NCI-H2196 (cell line): ENCODE measurements around the gene BRF1.
A peak's percentile ranks its signal among the peaks of the same experiment; 100 is the strongest.

Experiments used
- DNase-seq: peaks from one replicate; lab custom pipeline; 2025; ENCODE audit not compliant: unreplicated experiment; lab: John Stamatoyannopoulos, UW

BRF1 gene

GRCh38 chr14:105178069-105178867 is 122.5 kb downstream of the BRF1 start:
- no peak for DNase-seq

GRCh38 chr14:105177082-105177481 is 123.7 kb downstream of the BRF1 start:
- DNase-seq: no peak

GRCh38 chr14:105176513-105176912 is 124.3 kb downstream of the BRF1 start:
- no peak for DNase-seq

- no peak for DNase-seq
Measured at GRCh38 chr14:105173901-105174894, 126.6 kb downstream of the BRF1 start.

- DNase-seq: no peak
Measured at GRCh38 chr14:105173145-105173544, 127.7 kb downstream of the BRF1 start.

GRCh38 chr14:105172476-105172875 is 128.3 kb downstream of the BRF1 start:
- no peak for DNase-seq

- peak; percentile 34 for DNase-seq
Measured at GRCh38 chr14:105171004-105171673, 129.7 kb downstream of the BRF1 start.

GRCh38 chr14:105169776-105170655 is 130.8 kb downstream of the BRF1 start:
- no peak for DNase-seq

- DNase-seq: no peak
Measured at GRCh38 chr14:105168979-105169507, 131.8 kb downstream of the BRF1 start.

- peak; percentile 39 for DNase-seq
Measured at GRCh38 chr14:105168496-105168978, 132.3 kb downstream of the BRF1 start, which contains the start of gene JAG2. TSS of gene JAG2 (minus strand) at chr14:105168776. CDS start at chr14:105168420, 356 bp downstream.

- DNase-seq: no peak
Measured at GRCh38 chr14:105168093-105168420, 132.7 kb downstream of the BRF1 start.

GRCh38 chr14:105167303-105168092 is 133.3 kb downstream of the BRF1 start:
- peak; percentile 8 for DNase-seq

- DNase-seq: no peak
Measured at GRCh38 chr14:105166571-105167302, 134.1 kb downstream of the BRF1 start.

- DNase-seq: no peak
Measured at GRCh38 chr14:105165761-105166485, 134.9 kb downstream of the BRF1 start.

- peak; percentile 62 for DNase-seq
Measured at GRCh38 chr14:105165134-105165704, 135.6 kb downstream of the BRF1 start.

- peak; percentile 42 for DNase-seq
Measured at GRCh38 chr14:105163040-105163742, 137.6 kb downstream of the BRF1 start.

- no peak for DNase-seq
Measured at GRCh38 chr14:105162669-105162979, 138.2 kb downstream of the BRF1 start.
